Measurements from ENCODE around the gene KLHL29.

GRCh38 chr2:23605236-23605635 lies 220.3 kb downstream of the KLHL29 start:
- TF ChIP-seq EP300 (IDR thresholded peaks at IDR 0.05; ENCODE audit: low read depth in 2 of 2, low read length in 2 of 2) (no peak), EP300 (CRISPR knock-in tag; IDR thresholded peaks at IDR 0.05; ENCODE audit: borderline replicate concordance) (no peak), CTCF (CRISPR knock-in tag; IDR thresholded peaks at IDR 0.05) (no peak), SIN3A (IDR thresholded peaks at IDR 0.05; ENCODE audit: borderline replicate concordance, low read depth, low read length) (no peak), ZNF768 (CRISPR knock-in tag; IDR thresholded peaks at IDR 0.05) (no peak), SP2 (CRISPR knock-in tag; IDR thresholded peaks at IDR 0.05) (no peak), IKZF1 (IDR thresholded peaks at IDR 0.05) (no peak), SMC3 (IDR thresholded peaks at IDR 0.05; ENCODE audit: low read length) (no peak), GLI4 (CRISPR knock-in tag; IDR thresholded peaks at IDR 0.05; ENCODE audit: borderline replicate concordance) (no peak), STAT6 (CRISPR knock-in tag; IDR thresholded peaks at IDR 0.05; ENCODE audit: borderline replicate concordance) (no peak), TRIM24 (CRISPR knock-in tag; IDR thresholded peaks at IDR 0.05) (no peak), EZH2 (conservative IDR thresholded peaks at IDR 0.05; ENCODE audit: low read depth, low read length) (no peak), POLR2A (IDR thresholded peaks at IDR 0.05; ENCODE audit: insufficient read depth in 1 of 2, low read depth in 2 of 2, low read length in 2 of 2) (no peak), POLR2AphosphoS2 (IDR thresholded peaks at IDR 0.05; ENCODE audit: low read depth, low read length) (no peak), ZNF639 (CRISPR knock-in tag; conservative IDR thresholded peaks at IDR 0.05) (no peak)

Data from HepG2 (cell line).